ENCODE results near the gene C22orf31.

Gene C22orf31

GRCh38 chr22:29014293-29014692 lies 47.3 kb downstream of the C22orf31 start:
- Histone ChIP-seq H3K27me3 (ENCODE audit: insufficient read depth, insufficient read length) (no peaks in the 10 kb centered on the region), H3K9ac (ENCODE audit: insufficient read length, low read depth) (no peak overlapping the region), H3K4me3 (ENCODE audit: insufficient read length, low read depth) (no peak overlapping the region), H3K9me3 (ENCODE audit: insufficient read depth, low read length) (no peaks in the 10 kb centered on the region; the same call in 1 of the 2 replicates), H3K4me1 (ENCODE audit: insufficient read depth, insufficient read length) (peaks cover 11% of the 10 kb centered on the region), H3K36me3 (ENCODE audit: insufficient read depth, insufficient read length, low read length) (peaks cover 4% of the 10 kb centered on the region)
- TF ChIP-seq YY1 (IDR thresholded peaks at IDR 0.05; ENCODE audit: insufficient read depth, insufficient read length), result no peak
- TF ChIP-seq SUZ12 (IDR thresholded peaks at IDR 0.05; ENCODE audit: extremely low read depth, insufficient read depth, insufficient read length), result no peak
- TF ChIP-seq ZNF274 (IDR thresholded peaks at IDR 0.05; ENCODE audit: low read depth, low read length), result no peak
- DNase-seq (ENCODE audit: low read depth, low spot score), result no peak

GRCh38 chr22:29012952-29013351 lies 48.7 kb downstream of the C22orf31 start:
- DNase-seq (ENCODE audit: low read depth, low spot score), result no peak
- Histone ChIP-seq H3K9me3 (ENCODE audit: insufficient read depth, low read length) (no peaks in the 10 kb centered on the region), H3K9ac (ENCODE audit: insufficient read length, low read depth) (no peak overlapping the region), H3K36me3 (ENCODE audit: insufficient read depth, insufficient read length, low read length) (peaks cover 4% of the 10 kb centered on the region), H3K4me3 (ENCODE audit: insufficient read length, low read depth) (no peak overlapping the region), H3K4me1 (ENCODE audit: insufficient read depth, insufficient read length) (peaks cover 14% of the 10 kb centered on the region), H3K27me3 (ENCODE audit: insufficient read depth, insufficient read length) (no peaks in the 10 kb centered on the region)
- TF ChIP-seq ZNF274 (IDR thresholded peaks at IDR 0.05; ENCODE audit: low read depth, low read length) (no peak), SUZ12 (IDR thresholded peaks at IDR 0.05; ENCODE audit: extremely low read depth, insufficient read depth, insufficient read length) (no peak), YY1 (IDR thresholded peaks at IDR 0.05; ENCODE audit: insufficient read depth, insufficient read length) (no peak)

DNA sequence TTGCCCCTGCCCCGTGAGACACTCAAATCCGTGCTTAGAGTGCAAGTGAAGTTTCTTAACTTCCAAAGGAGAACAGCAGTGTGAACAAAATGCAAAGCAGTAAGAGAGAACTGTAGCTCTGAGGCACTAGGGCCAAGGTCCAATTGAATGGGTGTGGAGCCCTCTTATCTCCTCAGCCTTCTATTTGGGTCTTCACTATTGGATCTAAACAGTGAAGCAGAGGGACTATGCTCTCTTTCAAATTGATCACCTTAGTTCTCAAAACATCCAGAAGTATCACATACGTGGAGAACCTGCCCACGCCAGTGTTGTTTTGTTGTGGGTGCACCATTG lies 49.6 kb downstream of the C22orf31 start:
- H3K4me1 ChIP-seq (ENCODE audit: insufficient read depth, insufficient read length), result peaks cover 14% of the 10 kb centered on the region
- no peak overlapping the region for H3K4me3 ChIP-seq (ENCODE audit: insufficient read length, low read depth)
- DNase-seq (ENCODE audit: low read depth, low spot score), result no peak
- H3K36me3 ChIP-seq (ENCODE audit: insufficient read depth, insufficient read length, low read length), result peaks cover 4% of the 10 kb centered on the region
- TF ChIP-seq ZNF274 (IDR thresholded peaks at IDR 0.05; ENCODE audit: low read depth, low read length), result no peak
- no peak for TF ChIP-seq YY1 (IDR thresholded peaks at IDR 0.05; ENCODE audit: insufficient read depth, insufficient read length)
- no peak for TF ChIP-seq SUZ12 (IDR thresholded peaks at IDR 0.05; ENCODE audit: extremely low read depth, insufficient read depth, insufficient read length)
- H3K27me3 ChIP-seq (ENCODE audit: insufficient read depth, insufficient read length), result no peaks in the 10 kb centered on the region
- H3K9ac ChIP-seq (ENCODE audit: insufficient read length, low read depth), result no peak overlapping the region
- H3K9me3 ChIP-seq (ENCODE audit: insufficient read depth, low read length), result no peaks in the 10 kb centered on the region

GRCh38 chr22:29011240-29012100 lies 50.2 kb downstream of the C22orf31 start:
- DNase-seq (ENCODE audit: low read depth, low spot score), result no peak
- Histone ChIP-seq H3K9me3 (ENCODE audit: insufficient read depth, low read length) (no peaks in the 10 kb centered on the region), H3K36me3 (ENCODE audit: insufficient read depth, insufficient read length, low read length) (peaks cover 4% of the 10 kb centered on the region), H3K27me3 (ENCODE audit: insufficient read depth, insufficient read length) (no peaks in the 10 kb centered on the region), H3K9ac (ENCODE audit: insufficient read length, low read depth) (no peak overlapping the region), H3K4me3 (ENCODE audit: insufficient read length, low read depth) (no peak overlapping the region), H3K4me1 (ENCODE audit: insufficient read depth, insufficient read length) (peaks cover 14% of the 10 kb centered on the region)
- TF ChIP-seq SUZ12 (IDR thresholded peaks at IDR 0.05; ENCODE audit: extremely low read depth, insufficient read depth, insufficient read length) (no peak), YY1 (IDR thresholded peaks at IDR 0.05; ENCODE audit: insufficient read depth, insufficient read length) (no peak), ZNF274 (IDR thresholded peaks at IDR 0.05; ENCODE audit: low read depth, low read length) (no peak)

DNA sequence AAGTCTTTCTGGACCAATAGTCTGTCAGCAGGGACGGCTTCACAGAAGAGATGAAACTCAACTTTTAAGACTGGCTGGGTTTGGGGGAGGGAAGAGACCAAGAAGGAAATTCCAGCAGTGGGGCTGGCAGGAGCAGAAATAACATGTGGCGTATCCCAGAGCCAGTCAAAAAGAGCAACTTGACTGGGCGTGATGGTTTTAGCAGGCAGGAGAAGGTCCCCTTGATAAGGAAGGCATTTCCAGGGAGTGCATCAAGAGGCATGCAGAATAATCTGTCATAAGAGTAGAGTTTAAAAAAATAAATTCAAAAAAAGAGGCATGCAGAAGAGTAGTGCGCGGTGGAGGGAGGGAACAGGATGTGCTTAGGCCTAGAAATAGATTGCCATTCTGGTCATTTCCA lies 52.5 kb downstream of the C22orf31 start:
- Histone ChIP-seq H3K9me3 (ENCODE audit: insufficient read depth, low read length) (no peaks in the 10 kb centered on the region), H3K27me3 (ENCODE audit: insufficient read depth, insufficient read length) (no peaks in the 10 kb centered on the region), H3K9ac (ENCODE audit: insufficient read length, low read depth) (no peak overlapping the region), H3K36me3 (ENCODE audit: insufficient read depth, insufficient read length, low read length) (peaks cover 4% of the 10 kb centered on the region), H3K4me3 (ENCODE audit: insufficient read length, low read depth) (no peak overlapping the region), H3K4me1 (ENCODE audit: insufficient read depth, insufficient read length) (peaks cover 19% of the 10 kb centered on the region)
- no peak for DNase-seq (ENCODE audit: low read depth, low spot score)
- TF ChIP-seq SUZ12 (IDR thresholded peaks at IDR 0.05; ENCODE audit: extremely low read depth, insufficient read depth, insufficient read length) (no peak), YY1 (IDR thresholded peaks at IDR 0.05; ENCODE audit: insufficient read depth, insufficient read length) (no peak), ZNF274 (IDR thresholded peaks at IDR 0.05; ENCODE audit: low read depth, low read length) (no peak)

All from NT2/D1 (cell line).